WTC11 (cell line): ENCODE results near the gene ZNF683. TPM values are rescaled to one million over a fixed set of nuclear protein-coding genes. Genes with fewer than 3 reads are reported as not detected.

ENCODE experiments used
- ATF1 ChIP-seq: sonication (generic); formaldehyde crosslinking; IDR thresholded peaks from 2 replicates; pipeline ENCODE4 v1.8.1; 2023; ENCODE audit warnings: mild to moderate bottlenecking, moderate library complexity, missing genetic modification reagents
- CBFB ChIP-seq: sonication (generic); formaldehyde crosslinking; IDR thresholded peaks from 2 replicates; pipeline ENCODE4 v1.8.1; 2022; ENCODE audit warnings: mild to moderate bottlenecking, low read depth, missing genetic modification reagents
- CREB1 ChIP-seq: sonication (generic); formaldehyde crosslinking; IDR thresholded peaks from 2 replicates; pipeline ENCODE4 v1.8.0; 2023; ENCODE audit warnings: mild to moderate bottlenecking, missing genetic modification reagents
- CREM ChIP-seq: sonication (generic); formaldehyde crosslinking; IDR thresholded peaks from 2 replicates; pipeline ENCODE4 v1.8.1; 2022; ENCODE audit warnings: mild to moderate bottlenecking, missing genetic modification reagents, moderate library complexity
- ELF4 ChIP-seq: sonication (generic); formaldehyde crosslinking; IDR thresholded peaks from 2 replicates; pipeline ENCODE4 v1.8.1; 2022; ENCODE audit warnings: low read depth, mild to moderate bottlenecking, moderate library complexity, missing genetic modification reagents
- FOXJ3 ChIP-seq: sonication (generic); formaldehyde crosslinking; IDR thresholded peaks from 2 replicates; pipeline ENCODE4 v1.9.0; 2021; ENCODE audit warnings: missing genetic modification reagents, mild to moderate bottlenecking, borderline replicate concordance
- FOXK1 ChIP-seq: sonication (generic); formaldehyde crosslinking; IDR thresholded peaks from 2 replicates; pipeline ENCODE4 v1.8.0; 2022; ENCODE audit warnings: mild to moderate bottlenecking, moderate library complexity, missing genetic modification reagents
- GABPB1 ChIP-seq: sonication (generic); formaldehyde crosslinking; IDR thresholded peaks from 2 replicates; pipeline ENCODE4 v1.8.1; 2023; ENCODE audit warnings: mild to moderate bottlenecking, missing genetic modification reagents
- GRHL2 ChIP-seq: fragments of 250-450 bp; sonication (Bioruptor Pico); IDR thresholded peaks from 2 replicates; pipeline ENCODE4 v1.8.0; 2022; ENCODE audit warnings: mild to moderate bottlenecking, moderate library complexity; ENCODE audit not compliant: insufficient replicate concordance, severe bottlenecking
- NR1H2 ChIP-seq: sonication (generic); formaldehyde crosslinking; IDR thresholded peaks from 2 replicates; pipeline ENCODE4 v1.9.0; 2021; ENCODE audit warnings: mild to moderate bottlenecking, moderate library complexity, missing genetic modification reagents
- NR2C2 ChIP-seq: sonication (generic); formaldehyde crosslinking; IDR thresholded peaks from 2 replicates; pipeline ENCODE4 v1.8.0; 2022; ENCODE audit warnings: mild to moderate bottlenecking, missing genetic modification reagents
- NR3C1 ChIP-seq: sonication (generic); formaldehyde crosslinking; conservative IDR thresholded peaks from 2 replicates; pipeline ENCODE4 v1.8.1; 2023; ENCODE audit warnings: low read depth, mild to moderate bottlenecking, missing genetic modification reagents
- PRRX2 ChIP-seq: fragments of 250-450 bp; sonication (Bioruptor Pico); IDR thresholded peaks from 2 replicates; pipeline ENCODE4 v1.8.0; 2021; ENCODE audit warnings: mild to moderate bottlenecking
- RELA ChIP-seq: sonication (generic); formaldehyde crosslinking; IDR thresholded peaks from 2 replicates; pipeline ENCODE4 v1.8.1; 2022; ENCODE audit warnings: missing genetic modification reagents, mild to moderate bottlenecking, borderline replicate concordance
- RORB ChIP-seq: fragments of 250-450 bp; sonication (Bioruptor Pico); IDR thresholded peaks from 2 replicates; pipeline ENCODE4 v1.9.0; 2021; ENCODE audit warnings: mild to moderate bottlenecking
- SMAD3 ChIP-seq: sonication (generic); formaldehyde crosslinking; IDR thresholded peaks from 2 replicates; pipeline ENCODE4 v1.8.0; 2022; ENCODE audit warnings: missing genetic modification reagents, mild to moderate bottlenecking, borderline replicate concordance
- TCF7 ChIP-seq: sonication (generic); formaldehyde crosslinking; IDR thresholded peaks from 2 replicates; pipeline ENCODE4 v1.8.0; 2022; ENCODE audit warnings: mild to moderate bottlenecking, low read depth, missing genetic modification reagents, moderate library complexity
- TEAD4 ChIP-seq: sonication (generic); formaldehyde crosslinking; IDR thresholded peaks from 2 replicates; pipeline ENCODE4 v1.8.0; 2022; ENCODE audit warnings: mild to moderate bottlenecking, missing genetic modification reagents
- ZNF138 ChIP-seq: sonication (generic); formaldehyde crosslinking; conservative IDR thresholded peaks from 2 replicates; pipeline ENCODE4 v1.8.1; 2022; ENCODE audit warnings: mild to moderate bottlenecking, moderate library complexity, missing genetic modification reagents
- ZNF263 ChIP-seq: sonication (generic); formaldehyde crosslinking; IDR thresholded peaks from 2 replicates; pipeline ENCODE4 v1.8.1; 2022; ENCODE audit warnings: low read depth, mild to moderate bottlenecking, moderate library complexity, missing genetic modification reagents
- ZNF396 ChIP-seq: fragments of 250-450 bp; sonication (Bioruptor Pico); IDR thresholded peaks from 2 replicates; pipeline ENCODE4 v1.8.0; 2021; ENCODE audit warnings: mild to moderate bottlenecking, moderate library complexity, borderline replicate concordance
- ZNF423 ChIP-seq: fragments of 250-450 bp; sonication (Bioruptor Pico); IDR thresholded peaks from 2 replicates; pipeline ENCODE4 v2.1.2; 2022; ENCODE audit warnings: mild to moderate bottlenecking, moderate library complexity
- total RNA-seq: library from RNA; stranded (reverse); gene quantifications from 3 replicates; pipeline ENCODE4 v1.2.3, GENCODE V29; 2021
- TF ChIP-seq, protein P1 (sequence below): sonication (generic); formaldehyde crosslinking; IDR thresholded peaks from 2 replicates; pipeline ENCODE4 v1.8.1; 2023; ENCODE audit warnings: mild to moderate bottlenecking, missing genetic modification reagents
- TF ChIP-seq, protein P2 (sequence below): sonication (generic); formaldehyde crosslinking; IDR thresholded peaks from 2 replicates; pipeline ENCODE4 v1.8.1; 2023; ENCODE audit warnings: mild to moderate bottlenecking, missing genetic modification reagents
- TF ChIP-seq, protein P3 (sequence below): sonication (generic); formaldehyde crosslinking; conservative IDR thresholded peaks from 2 replicates; pipeline ENCODE4 v1.8.1; 2023; ENCODE audit warnings: mild to moderate bottlenecking, low read depth, missing genetic modification reagents, moderate library complexity
- TF ChIP-seq, protein P4 (sequence below): fragments of 250-450 bp; sonication (Bioruptor Pico); IDR thresholded peaks from 2 replicates; pipeline ENCODE4 v2.1.2; 2022; ENCODE audit warnings: mild to moderate bottlenecking, moderate library complexity
- TF ChIP-seq, protein P5 (sequence below): sonication (generic); formaldehyde crosslinking; IDR thresholded peaks from 2 replicates; pipeline ENCODE4 v1.8.0; 2023; ENCODE audit warnings: mild to moderate bottlenecking, missing genetic modification reagents
- TF ChIP-seq, protein P6 (sequence below): sonication (generic); formaldehyde crosslinking; IDR thresholded peaks from 2 replicates; pipeline ENCODE4 v1.8.1; 2023; ENCODE audit warnings: mild to moderate bottlenecking, moderate library complexity, missing genetic modification reagents

The ZNF683 gene
- total RNA-seq, 1 experiment from 2014 or later: not detected

DNA sequence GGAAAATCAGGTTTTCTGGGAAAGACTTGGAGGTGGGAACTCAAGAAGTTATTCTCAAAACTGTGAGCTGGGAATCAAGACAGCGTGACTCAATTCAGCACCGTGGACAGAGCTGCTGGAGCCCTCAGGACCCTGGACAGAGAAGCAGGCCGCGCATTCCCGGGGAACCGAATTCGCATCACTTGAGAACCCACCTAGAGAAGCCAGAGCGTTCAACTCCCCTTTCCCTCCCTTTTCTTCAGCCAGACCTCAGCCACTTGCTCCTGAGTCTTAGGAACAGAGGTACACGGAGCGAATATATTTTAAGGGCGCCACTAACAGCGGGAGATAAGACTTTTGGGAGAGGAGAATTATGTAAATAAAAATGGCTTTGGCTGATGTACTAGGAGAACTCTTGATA is 36.1 kb upstream of the ZNF683 start (continued):
- TF ChIP-seq, protein P1, sequence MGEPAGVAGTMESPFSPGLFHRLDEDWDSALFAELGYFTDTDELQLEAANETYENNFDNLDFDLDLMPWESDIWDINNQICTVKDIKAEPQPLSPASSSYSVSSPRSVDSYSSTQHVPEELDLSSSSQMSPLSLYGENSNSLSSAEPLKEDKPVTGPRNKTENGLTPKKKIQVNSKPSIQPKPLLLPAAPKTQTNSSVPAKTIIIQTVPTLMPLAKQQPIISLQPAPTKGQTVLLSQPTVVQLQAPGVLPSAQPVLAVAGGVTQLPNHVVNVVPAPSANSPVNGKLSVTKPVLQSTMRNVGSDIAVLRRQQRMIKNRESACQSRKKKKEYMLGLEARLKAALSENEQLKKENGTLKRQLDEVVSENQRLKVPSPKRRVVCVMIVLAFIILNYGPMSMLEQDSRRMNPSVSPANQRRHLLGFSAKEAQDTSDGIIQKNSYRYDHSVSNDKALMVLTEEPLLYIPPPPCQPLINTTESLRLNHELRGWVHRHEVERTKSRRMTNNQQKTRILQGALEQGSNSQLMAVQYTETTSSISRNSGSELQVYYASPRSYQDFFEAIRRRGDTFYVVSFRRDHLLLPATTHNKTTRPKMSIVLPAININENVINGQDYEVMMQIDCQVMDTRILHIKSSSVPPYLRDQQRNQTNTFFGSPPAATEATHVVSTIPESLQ (CRISPR knock-in tag): peak; percentile 97
- TF ChIP-seq, protein P2, sequence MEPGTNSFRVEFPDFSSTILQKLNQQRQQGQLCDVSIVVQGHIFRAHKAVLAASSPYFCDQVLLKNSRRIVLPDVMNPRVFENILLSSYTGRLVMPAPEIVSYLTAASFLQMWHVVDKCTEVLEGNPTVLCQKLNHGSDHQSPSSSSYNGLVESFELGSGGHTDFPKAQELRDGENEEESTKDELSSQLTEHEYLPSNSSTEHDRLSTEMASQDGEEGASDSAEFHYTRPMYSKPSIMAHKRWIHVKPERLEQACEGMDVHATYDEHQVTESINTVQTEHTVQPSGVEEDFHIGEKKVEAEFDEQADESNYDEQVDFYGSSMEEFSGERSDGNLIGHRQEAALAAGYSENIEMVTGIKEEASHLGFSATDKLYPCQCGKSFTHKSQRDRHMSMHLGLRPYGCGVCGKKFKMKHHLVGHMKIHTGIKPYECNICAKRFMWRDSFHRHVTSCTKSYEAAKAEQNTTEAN (CRISPR knock-in tag): peak; percentile 100
- TF ChIP-seq CREM (peak; percentile 97), ZNF396 (CRISPR knock-in tag) (peak; percentile 97; the same call in 1 of the 2 replicates), RELA (CRISPR knock-in tag) (peak; percentile 99), ZNF138 (CRISPR knock-in tag) (peak; percentile 84; the same call in 1 of the 2 replicates), CREB1 (CRISPR knock-in tag) (peak; percentile 99), GRHL2 (no peak), FOXJ3 (peak; percentile 98), RORB (no peak), FOXK1 (CRISPR knock-in tag) (peak; percentile 99), ZNF423 (CRISPR knock-in tag) (peak; percentile 77), ATF1 (peak; percentile 99), PRRX2 (peak; percentile 94; the same call in 1 of the 2 replicates), TCF7 (peak; percentile 99), NR1H2 (CRISPR knock-in tag) (peak; percentile 99), NR2C2 (CRISPR knock-in tag) (peak; percentile 91), GABPB1 (peak; percentile 96), ZNF263 (CRISPR knock-in tag) (peak; percentile 89; the same call in 1 of the 2 replicates), CBFB (CRISPR knock-in tag) (peak; percentile 99), TEAD4 (CRISPR knock-in tag) (peak; percentile 100), NR3C1 (CRISPR knock-in tag) (peak; percentile 99), ELF4 (CRISPR knock-in tag) (peak; percentile 99), SMAD3 (CRISPR knock-in tag) (peak; percentile 100)
- TF ChIP-seq, protein P3, sequence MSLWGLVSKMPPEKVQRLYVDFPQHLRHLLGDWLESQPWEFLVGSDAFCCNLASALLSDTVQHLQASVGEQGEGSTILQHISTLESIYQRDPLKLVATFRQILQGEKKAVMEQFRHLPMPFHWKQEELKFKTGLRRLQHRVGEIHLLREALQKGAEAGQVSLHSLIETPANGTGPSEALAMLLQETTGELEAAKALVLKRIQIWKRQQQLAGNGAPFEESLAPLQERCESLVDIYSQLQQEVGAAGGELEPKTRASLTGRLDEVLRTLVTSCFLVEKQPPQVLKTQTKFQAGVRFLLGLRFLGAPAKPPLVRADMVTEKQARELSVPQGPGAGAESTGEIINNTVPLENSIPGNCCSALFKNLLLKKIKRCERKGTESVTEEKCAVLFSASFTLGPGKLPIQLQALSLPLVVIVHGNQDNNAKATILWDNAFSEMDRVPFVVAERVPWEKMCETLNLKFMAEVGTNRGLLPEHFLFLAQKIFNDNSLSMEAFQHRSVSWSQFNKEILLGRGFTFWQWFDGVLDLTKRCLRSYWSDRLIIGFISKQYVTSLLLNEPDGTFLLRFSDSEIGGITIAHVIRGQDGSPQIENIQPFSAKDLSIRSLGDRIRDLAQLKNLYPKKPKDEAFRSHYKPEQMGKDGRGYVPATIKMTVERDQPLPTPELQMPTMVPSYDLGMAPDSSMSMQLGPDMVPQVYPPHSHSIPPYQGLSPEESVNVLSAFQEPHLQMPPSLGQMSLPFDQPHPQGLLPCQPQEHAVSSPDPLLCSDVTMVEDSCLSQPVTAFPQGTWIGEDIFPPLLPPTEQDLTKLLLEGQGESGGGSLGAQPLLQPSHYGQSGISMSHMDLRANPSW (CRISPR knock-in tag): peak; percentile 99
- TF ChIP-seq, protein P4, sequence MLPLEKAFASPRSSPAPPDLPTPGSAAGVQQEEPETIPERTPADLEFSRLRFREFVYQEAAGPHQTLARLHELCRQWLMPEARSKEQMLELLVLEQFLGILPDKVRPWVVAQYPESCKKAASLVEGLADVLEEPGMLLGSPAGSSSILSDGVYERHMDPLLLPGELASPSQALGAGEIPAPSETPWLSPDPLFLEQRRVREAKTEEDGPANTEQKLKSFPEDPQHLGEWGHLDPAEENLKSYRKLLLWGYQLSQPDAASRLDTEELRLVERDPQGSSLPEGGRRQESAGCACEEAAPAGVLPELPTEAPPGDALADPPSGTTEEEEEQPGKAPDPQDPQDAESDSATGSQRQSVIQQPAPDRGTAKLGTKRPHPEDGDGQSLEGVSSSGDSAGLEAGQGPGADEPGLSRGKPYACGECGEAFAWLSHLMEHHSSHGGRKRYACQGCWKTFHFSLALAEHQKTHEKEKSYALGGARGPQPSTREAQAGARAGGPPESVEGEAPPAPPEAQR (CRISPR knock-in tag): peak; percentile 96
- TF ChIP-seq, protein P5, sequence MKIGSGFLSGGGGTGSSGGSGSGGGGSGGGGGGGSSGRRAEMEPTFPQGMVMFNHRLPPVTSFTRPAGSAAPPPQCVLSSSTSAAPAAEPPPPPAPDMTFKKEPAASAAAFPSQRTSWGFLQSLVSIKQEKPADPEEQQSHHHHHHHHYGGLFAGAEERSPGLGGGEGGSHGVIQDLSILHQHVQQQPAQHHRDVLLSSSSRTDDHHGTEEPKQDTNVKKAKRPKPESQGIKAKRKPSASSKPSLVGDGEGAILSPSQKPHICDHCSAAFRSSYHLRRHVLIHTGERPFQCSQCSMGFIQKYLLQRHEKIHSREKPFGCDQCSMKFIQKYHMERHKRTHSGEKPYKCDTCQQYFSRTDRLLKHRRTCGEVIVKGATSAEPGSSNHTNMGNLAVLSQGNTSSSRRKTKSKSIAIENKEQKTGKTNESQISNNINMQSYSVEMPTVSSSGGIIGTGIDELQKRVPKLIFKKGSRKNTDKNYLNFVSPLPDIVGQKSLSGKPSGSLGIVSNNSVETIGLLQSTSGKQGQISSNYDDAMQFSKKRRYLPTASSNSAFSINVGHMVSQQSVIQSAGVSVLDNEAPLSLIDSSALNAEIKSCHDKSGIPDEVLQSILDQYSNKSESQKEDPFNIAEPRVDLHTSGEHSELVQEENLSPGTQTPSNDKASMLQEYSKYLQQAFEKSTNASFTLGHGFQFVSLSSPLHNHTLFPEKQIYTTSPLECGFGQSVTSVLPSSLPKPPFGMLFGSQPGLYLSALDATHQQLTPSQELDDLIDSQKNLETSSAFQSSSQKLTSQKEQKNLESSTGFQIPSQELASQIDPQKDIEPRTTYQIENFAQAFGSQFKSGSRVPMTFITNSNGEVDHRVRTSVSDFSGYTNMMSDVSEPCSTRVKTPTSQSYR (CRISPR knock-in tag): peak; percentile 100
- TF ChIP-seq, protein P6, sequence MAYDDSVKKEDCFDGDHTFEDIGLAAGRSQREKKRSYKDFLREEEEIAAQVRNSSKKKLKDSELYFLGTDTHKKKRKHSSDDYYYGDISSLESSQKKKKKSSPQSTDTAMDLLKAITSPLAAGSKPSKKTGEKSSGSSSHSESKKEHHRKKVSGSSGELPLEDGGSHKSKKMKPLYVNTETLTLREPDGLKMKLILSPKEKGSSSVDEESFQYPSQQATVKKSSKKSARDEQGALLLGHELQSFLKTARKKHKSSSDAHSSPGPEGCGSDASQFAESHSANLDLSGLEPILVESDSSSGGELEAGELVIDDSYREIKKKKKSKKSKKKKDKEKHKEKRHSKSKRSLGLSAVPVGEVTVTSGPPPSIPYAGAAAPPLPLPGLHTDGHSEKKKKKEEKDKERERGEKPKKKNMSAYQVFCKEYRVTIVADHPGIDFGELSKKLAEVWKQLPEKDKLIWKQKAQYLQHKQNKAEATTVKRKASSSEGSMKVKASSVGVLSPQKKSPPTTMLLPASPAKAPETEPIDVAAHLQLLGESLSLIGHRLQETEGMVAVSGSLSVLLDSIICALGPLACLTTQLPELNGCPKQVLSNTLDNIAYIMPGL (CRISPR knock-in tag): peak; percentile 86; the same call in 1 of the 2 replicates
